HCT116 (cell line): Measurements from ENCODE around the gene AGAP2. TPM values are rescaled to one million over a fixed set of nuclear protein-coding genes. Genes with fewer than 3 reads are reported as not detected.
A peak's percentile ranks its signal among the peaks of the same experiment; 100 is the strongest.

Experiments used
- ATAC-seq: fragments of 200-7000 bp; cut with Tn5 transposase; 2 replicates; pipeline ENCODE4 v1.9.1; 2020; ENCODE audit warnings: mild to moderate bottlenecking, moderate library complexity
- Bru-seq: library from RNA; stranded (reverse); fragments of 400-500 nt; gene quantifications from one replicate; lab custom pipeline; 2021; lab: Mats Ljungman, UMichigan
- BruChase-seq, 2 experiments: library from RNA; stranded (reverse); fragments of 400-500 nt; gene quantifications; one replicate each; lab custom pipeline; 2021; lab: Mats Ljungman, UMichigan
- BruUV-seq: library from RNA; stranded (reverse); fragments of 400-500 nt; replicated peaks from 2 replicates; lab custom pipeline; 2021; lab: Mats Ljungman, UMichigan
- CTCF ChIA-PET: fragments of 300-600 bp; sonication (Branson Sonifier 250); formaldehyde crosslinking; loops from one replicate; lab custom pipeline; 2021; ENCODE audit warnings: antibody characterized with exemption; lab: Charles Lee
- POLR2A ChIA-PET: fragments of 300-600, 350-600 bp; sonication (Branson Sonifier 250); formaldehyde crosslinking; loops from one replicate; lab custom pipeline; 2021; ENCODE audit warnings: antibody characterized with exemption; lab: Charles Lee
- RAD21 ChIA-PET, 2 experiments: fragments of 300-600 bp; sonication (Branson Sonifier 250); formaldehyde crosslinking; loops; one replicate each; lab custom pipeline; 2023; ENCODE audit warnings: low total read pairs in 2 of 2; ENCODE audit not compliant: uncharacterized antibody in 2 of 2, unreplicated experiment in 2 of 2, low non-redundant PET in 1 of 2; lab: Charles Lee
- DNase-seq: peaks from one replicate; pipeline ENCODE4 v3.0.0-alpha.2; 2010; ENCODE audit warnings: low read depth, low spot score
- H2AFZ ChIP-seq: fragments of 200-600 bp; shearing (Covaris generic), sonication (generic); 2 replicates; pipeline ENCODE4 v1.6.1; 2017; ENCODE audit warnings: low read depth, mixed run types, mixed read lengths, antibody characterized with exemption, low read length; ENCODE audit not compliant: poor library complexity, severe bottlenecking
- H3K27ac ChIP-seq: 2 replicates; pipeline ENCODE4 v1.5.1; 2012; ENCODE audit warnings: low read depth, low read length
- H3K27me3 ChIP-seq: fragments of 200-600 bp; sonication (generic); 2 replicates; pipeline ENCODE4 v1.6.1; 2016; ENCODE audit warnings: mixed run types, low read length, mixed read lengths; ENCODE audit not compliant: insufficient read depth
- H3K36me3 ChIP-seq, 2 experiments: fragments of 200-500 bp in 1 of 2; fragments of 200-600 bp in 1 of 2; sonication (Bioruptor generic) in 1 of 2; sonication (generic) in 1 of 2; 2 replicates each; pipeline versions ENCODE4 v1.5.1 to v1.6.1; 2014 to 2016; ENCODE audit warnings: low read length in 2 of 2, inconsistent platforms in 1 of 2, mixed read lengths in 1 of 2, mixed run types in 1 of 2; ENCODE audit not compliant: insufficient read depth in 2 of 2, control insufficient read depth in 1 of 2
- H3K4me1 ChIP-seq, 2 experiments: fragments of 200-600 bp in 1 of 2; sonication (generic) in 1 of 2; 2 replicates each; pipeline versions ENCODE4 v1.5.1 to v1.6.1; 2012 to 2017; ENCODE audit warnings: low read length in 2 of 2, inconsistent platforms in 1 of 2, mild to moderate bottlenecking in 1 of 2, mixed read lengths in 1 of 2, mixed run types in 1 of 2, moderate library complexity in 1 of 2; ENCODE audit not compliant: insufficient read depth in 2 of 2, control insufficient read depth in 1 of 2
- H3K4me2 ChIP-seq: fragments of 200-600 bp; sonication (generic); 2 replicates; pipeline ENCODE4 v1.6.1; 2017; ENCODE audit warnings: mixed run types, low read length, mixed read lengths
- H3K4me3 ChIP-seq, 2 experiments: fragments of 200-600 bp in 1 of 2; sonication (generic) in 1 of 2; replicated peaks in 1 of 2; 2 replicates each; pipeline ENCODE4 v1.5.1; 2011 to 2016; ENCODE audit warnings: low read length in 2 of 2, control low read depth in 1 of 2, low read depth in 1 of 2, mild to moderate bottlenecking in 1 of 2, mixed read lengths in 1 of 2, mixed run types in 1 of 2
- H3K79me2 ChIP-seq: fragments of 200-600 bp; sonication (generic); 2 replicates; pipeline ENCODE4 v1.6.1; 2017; ENCODE audit warnings: mild to moderate bottlenecking, mixed run types, low read length, moderate library complexity, mixed read lengths; ENCODE audit not compliant: insufficient read depth
- H3K9ac ChIP-seq: fragments of 200-600 bp; sonication (generic); 2 replicates; pipeline ENCODE4 v1.6.1; 2016; ENCODE audit warnings: low read length, mixed read lengths
- H3K9me2 ChIP-seq: fragments of 200-600 bp; sonication (generic), shearing (Covaris generic); 2 replicates; pipeline ENCODE4 v1.6.1; 2017; ENCODE audit warnings: mixed run types, mild to moderate bottlenecking, moderate library complexity; ENCODE audit not compliant: insufficient read depth
- H3K9me3 ChIP-seq, 2 experiments: fragments of 200-500 bp in 1 of 2; fragments of 200-600 bp in 1 of 2; sonication (Bioruptor generic) in 1 of 2; sonication (generic) in 1 of 2; 2 replicates each; pipeline ENCODE4 v1.6.1; 2014 to 2017; ENCODE audit warnings: low read length in 2 of 2, mixed read lengths in 2 of 2, inconsistent platforms in 1 of 2, low read depth in 1 of 2, mild to moderate bottlenecking in 1 of 2, mixed run types in 1 of 2, moderate library complexity in 1 of 2; ENCODE audit not compliant: control insufficient read depth in 1 of 2, insufficient read depth in 1 of 2
- H4K20me1 ChIP-seq: fragments of 200-600 bp; sonication (generic), shearing (Covaris generic); 2 replicates; pipeline ENCODE4 v1.6.1; 2017; ENCODE audit warnings: mixed run types, mild to moderate bottlenecking, moderate library complexity; ENCODE audit not compliant: insufficient read depth
- CEBPB ChIP-seq: IDR thresholded peaks from 2 replicates; pipeline ENCODE4 v1.6.1; 2012; ENCODE audit warnings: low read depth
- REST ChIP-seq: IDR thresholded peaks from 2 replicates; pipeline ENCODE4 v1.6.1; 2012; ENCODE audit warnings: low read depth
- SIN3A ChIP-seq: IDR thresholded peaks from 2 replicates; pipeline ENCODE4 v1.6.1; 2012; ENCODE audit warnings: low read depth
- SP1 ChIP-seq: IDR thresholded peaks from 2 replicates; pipeline ENCODE4 v1.6.1; 2012; ENCODE audit warnings: low read depth
- intact Hi-C: fragments of 100-400 bp; cut with micrococcal nuclease; formaldehyde crosslinking; loops from 2 replicates; pipeline ENCODE4 v1.10.0; 2022
- long read RNA-seq: library from polyadenylated mRNA; unstranded; transcript quantifications from one replicate; pipeline ENCODE4 v2.0.0, GENCODE V29; 2021; ENCODE audit not compliant: unreplicated experiment
- polyA plus RNA-seq: library from polyadenylated mRNA; unstranded; fragments of >200 nt; gene quantifications from 2 replicates; pipeline ENCODE4 v1.2.1, GENCODE V29; 2012; ENCODE audit warnings: missing spikeins
- total RNA-seq: library from RNA; stranded (reverse); gene quantifications from one replicate; pipeline ENCODE4 v1.2.1, GENCODE V29; 2021; ENCODE audit not compliant: unreplicated experiment

AGAP2 gene
- 15.8 TPM for total RNA-seq
- 11.9 and 13.3 TPM in 2 replicates for polyA plus RNA-seq
- Bru-seq, nascent RNA = percentile 57 among the genes with signal in this experiment
- percentile 61 among the genes with signal in this experiment for BruChase-seq, experiment 1, labeled RNA remaining after a 6-hour chase
- BruChase-seq, experiment 2, labeled RNA remaining after a 2-hour chase = percentile 60 among the genes with signal in this experiment
- long read RNA-seq, full-length matches to known transcripts = 2 of 8 reads
- long read RNA-seq, partial matches to known transcripts = 3 of 8 reads
- long read RNA-seq, other reads (novel, unspliced or antisense) = 3 of 8 reads

- Histone ChIP-seq H3K27ac (no peak within 1 kb of the TSS), H2AFZ (no peak within 1 kb of the TSS), H3K4me1 (peaks cover 8 to 20% of the 10 kb centered on the region in 2 experiments; a peak in 3 of 4 replicates), H3K36me3 (peaks cover 0 to 2% of the 10 kb centered on the region in 2 experiments; a peak in 1 of 4 replicates), H4K20me1 (no peaks in the 10 kb centered on the region), H3K9ac (no peak within 1 kb of the TSS), H3K4me3 (no peak within 1 kb of the TSS), H3K9me3 (no peaks in the 10 kb centered on the region), H3K79me2 (no peaks in the 10 kb centered on the region), H3K9me2 (no peaks in the 10 kb centered on the region), H3K4me2 (no peak within 1 kb of the TSS), H3K27me3 (no peaks in the 10 kb centered on the region)
- ChIA-PET POLR2A (no interaction called here), CTCF (no interaction called here), RAD21 (no interaction called here)
- no TSS peak for BruUV-seq
- intact Hi-C loops = no loop called here
- TF ChIP-seq SIN3A (no peak), CEBPB (no peak), SP1 (peak; percentile 11; the same call in 1 of the 2 replicates), REST (no peak)
- no peak for ATAC-seq
- no peak for DNase-seq
Observed at GRCh38 chr12:57738661-57739237, at the start of gene AGAP2. AGAP2 (minus strand) TSS chr12:57738742; CDS start chr12:57738246, 496 bp downstream.
